H1 (cell line): ENCODE measurements around the gene FBXL16. TPM values are rescaled to one million over a fixed set of nuclear protein-coding genes. Genes with fewer than 3 reads are reported as not detected.

ENCODE experiments used
- BACH1 ChIP-seq: IDR thresholded peaks from 2 replicates; pipeline ENCODE4 v1.6.1; 2012; ENCODE audit warnings: low read length, improper control_type of control experiment
- CTCF ChIP-seq, 3 experiments: IDR thresholded peaks; 1 replicate in 2 of 3; 2 replicates in 1 of 3; pipeline versions ENCODE4 v1.5.1 to v1.6.1; 2011; ENCODE audit warnings: low read length in 3 of 3, mild to moderate bottlenecking in 3 of 3, inconsistent platforms in 2 of 3, low read depth in 1 of 3, moderate library complexity in 1 of 3; ENCODE audit not compliant: insufficient read depth in 1 of 3; ENCODE audit errors: control extremely low read depth in 1 of 3
- E2F6 ChIP-seq: IDR thresholded peaks from 2 replicates; pipeline ENCODE4 v1.6.1; 2012; ENCODE audit warnings: inconsistent platforms
- JUN ChIP-seq: IDR thresholded peaks from 2 replicates; pipeline ENCODE4 v1.6.1; 2011; ENCODE audit warnings: low read depth, mild to moderate bottlenecking, improper control_type of control experiment, low read length
- RAD21 ChIP-seq, 2 experiments: IDR thresholded peaks in 1 of 2; conservative IDR thresholded peaks in 1 of 2; 2 replicates each; pipeline ENCODE4 v1.6.1; 2011; ENCODE audit warnings: low read depth in 2 of 2, low read length in 2 of 2, improper control_type of control experiment in 1 of 2, inconsistent platforms in 1 of 2, mild to moderate bottlenecking in 1 of 2, moderate library complexity in 1 of 2
- SUZ12 ChIP-seq: fragments of 200-600 bp; sonication (generic); IDR thresholded peaks from 2 replicates; pipeline ENCODE4 v1.6.1; 2012; ENCODE audit warnings: mild to moderate bottlenecking, inconsistent platforms, low read length, moderate library complexity, mixed read lengths
- polyA plus RNA-seq, 7 experiments: library from polyadenylated mRNA; depleted of rRNA in 3 of 7; stranded (reverse) in 5 of 7; unstranded in 2 of 7; fragments of >200 nt in 5 of 7; fragments of 200-250 nt in 2 of 7; gene quantifications; 1 replicate in 5 of 7; 2 replicates in 1 of 7; 4 replicates in 1 of 7; pipeline versions ENCODE4 v1.2.1 to v1.2.3, GENCODE V29; 2011 to 2013; ENCODE audit warnings: missing spikeins in 2 of 7, mixed read lengths in 2 of 7
- total RNA-seq: library from RNA; stranded (reverse); fragmentation: NEBNext Ultra II Directional; extraction: Animal tissue kit (Norgen Biotek cat#: 25700); gene quantifications from 2 replicates; pipeline ENCODE4 v1.2.1, GENCODE V29; 2021

Gene FBXL16
- total and polyA plus RNA-seq, 2 of the 8 experiments (the other 6 are each of a cell fraction or from before 2014, with no cell fraction given) = 12.5 to 12.8 TPM

GRCh38 chr16:667780-668518 lies 37.7 kb downstream of the FBXL16 start, which contains the start of gene RHOT2 (continued):
- TF ChIP-seq RAD21 (IDR thresholded peaks at IDR 0.05 in 1 of 2, conservative IDR thresholded peaks at IDR 0.05 in 1 of 2; ENCODE audit: low read depth in 2 of 2, low read length in 2 of 2) (peak; percentile 34 to 65; a peak in 3 of 4 replicates), E2F6 (no peak; the same call in 1 of the 2 replicates), CTCF (IDR thresholded peaks at IDR 0.05; ENCODE audit: control extremely low read depth in 1 of 3, insufficient read depth in 1 of 3, low read depth in 1 of 3, low read length in 3 of 3) (peak in 2 of 3 experiments; percentile 85 to 99; a peak in 3 of 4 replicates), SUZ12 (no peak), JUN (no peak), BACH1 (no peak)
